ENCODE results near the gene NAT16. TPM values are rescaled to one million over a fixed set of nuclear protein-coding genes. Genes with fewer than 3 reads are reported as not detected.

NAT16 gene
- total RNA-seq, 2 donors from 2014 or later: 0.15 to 0.20 TPM

- peaks cover 10% of the 10 kb centered on the region for H3K9me3 Mint-ChIP-seq
- H3K4me1 Mint-ChIP-seq: peaks cover 34% of the 10 kb centered on the region
- no peak overlapping the region for H3K4me3 Mint-ChIP-seq
- TF ChIP-seq CTCF (conservative IDR thresholded peaks at IDR 0.05): no peak
- WGBS, 2 experiments (ENCODE audit: insufficient coverage in 1 of 2, insufficient read length in 1 of 2): 95 to 100% methylated on average over 1 to 3 of the region's 3 CpGs
- Histone ChIP-seq H3K27ac (ENCODE audit: low read depth, low read length) (no peak overlapping the region), H3K4me1 (ENCODE audit: control insufficient read depth, insufficient read depth, low read length) (no peaks in the 10 kb centered on the region), H3K36me3 (ENCODE audit: control insufficient read depth, insufficient read depth, low read length) (no peaks in the 10 kb centered on the region), H3K9me3 (ENCODE audit: control insufficient read depth, low read length) (no peaks in the 10 kb centered on the region), H3K27me3 (ENCODE audit: control insufficient read depth, insufficient read depth, low read length, poor library complexity, severe bottlenecking) (no peaks in the 10 kb centered on the region), H3K9ac (ENCODE audit: extremely low read depth, low read length, poor library complexity, severe bottlenecking) (no peak overlapping the region), H3K4me3 (ENCODE audit: low read length) (no peak overlapping the region)
- peaks cover 14% of the 10 kb centered on the region for H3K27me3 Mint-ChIP-seq (ENCODE audit: insufficient read depth)
- no peak for DNase-seq
- H3K27ac Mint-ChIP-seq: no peak overlapping the region
- H3K36me3 Mint-ChIP-seq (ENCODE audit: low read depth): no peaks in the 10 kb centered on the region
These were observed 50.4 kb downstream of the NAT16 start for GRCh38 chr7:101129603-101130117.

GRCh38 chr7:101128040-101128834 is 51.9 kb downstream of the NAT16 start:
- no peak overlapping the region for H3K4me3 ChIP-seq (ENCODE audit: low read length)
- H3K4me1 ChIP-seq (ENCODE audit: control insufficient read depth, insufficient read depth, low read length): no peaks in the 10 kb centered on the region
- no peak overlapping the region for H3K27ac ChIP-seq (ENCODE audit: low read depth, low read length)
- no peak for DNase-seq
- no peak overlapping the region for H3K9ac ChIP-seq (ENCODE audit: extremely low read depth, low read length, poor library complexity, severe bottlenecking)
- no peaks in the 10 kb centered on the region for H3K9me3 ChIP-seq (ENCODE audit: control insufficient read depth, low read length)
- Mint-ChIP-seq H3K4me1 (peaks cover 28% of the 10 kb centered on the region), H3K9me3 (peaks cover 10% of the 10 kb centered on the region), H3K27ac (no peak overlapping the region), H3K36me3 (ENCODE audit: low read depth) (no peaks in the 10 kb centered on the region), H3K4me3 (no peak overlapping the region), H3K27me3 (ENCODE audit: insufficient read depth) (peaks cover 10% of the 10 kb centered on the region)
- 86 to 95% methylated on average over 11 to 14 of the region's 14 CpGs for WGBS, 2 experiments (ENCODE audit: insufficient coverage in 1 of 2, insufficient read length in 1 of 2)
- H3K36me3 ChIP-seq (ENCODE audit: control insufficient read depth, insufficient read depth, low read length): no peaks in the 10 kb centered on the region
- no peak for TF ChIP-seq CTCF (conservative IDR thresholded peaks at IDR 0.05)
- no peaks in the 10 kb centered on the region for H3K27me3 ChIP-seq (ENCODE audit: control insufficient read depth, insufficient read depth, low read length, poor library complexity, severe bottlenecking)

GRCh38 chr7:101127460-101128039 is 52.5 kb downstream of the NAT16 start:
- no peak for TF ChIP-seq CTCF (conservative IDR thresholded peaks at IDR 0.05)
- H3K9me3 ChIP-seq (ENCODE audit: control insufficient read depth, low read length): no peaks in the 10 kb centered on the region
- no peaks in the 10 kb centered on the region for H3K27me3 ChIP-seq (ENCODE audit: control insufficient read depth, insufficient read depth, low read length, poor library complexity, severe bottlenecking)
- H3K9ac ChIP-seq (ENCODE audit: extremely low read depth, low read length, poor library complexity, severe bottlenecking): no peak overlapping the region
- peaks cover 10% of the 10 kb centered on the region for H3K27me3 Mint-ChIP-seq (ENCODE audit: insufficient read depth)
- peak overlapping the region; percentile 8 for H3K27ac Mint-ChIP-seq
- H3K4me3 ChIP-seq (ENCODE audit: low read length): peak overlapping the region; percentile 64
- DNase-seq: no peak
- 60 to 74% methylated on average over 2 to 3 of the region's 3 CpGs for WGBS, 2 experiments (ENCODE audit: insufficient coverage in 1 of 2, insufficient read length in 1 of 2)
- H3K4me1 Mint-ChIP-seq: peaks cover 30% of the 10 kb centered on the region
- peaks cover 10% of the 10 kb centered on the region for H3K9me3 Mint-ChIP-seq
- no peak overlapping the region for H3K27ac ChIP-seq (ENCODE audit: low read depth, low read length)
- peak overlapping the region; percentile 32 for H3K4me3 Mint-ChIP-seq
- H3K36me3 ChIP-seq (ENCODE audit: control insufficient read depth, insufficient read depth, low read length): no peaks in the 10 kb centered on the region
- H3K4me1 ChIP-seq (ENCODE audit: control insufficient read depth, insufficient read depth, low read length): peaks cover 2% of the 10 kb centered on the region
- H3K36me3 Mint-ChIP-seq (ENCODE audit: low read depth): no peaks in the 10 kb centered on the region

All from endodermal cell (in vitro differentiated cells).